ENCODE data around the gene MXD3.
A peak's percentile ranks its signal among the peaks of the same experiment; 100 is the strongest.

Gene MXD3

GRCh38 chr5:177312649-177313181 is 1.0 kb upstream of the MXD3 start:
- TF ChIP-seq CTCF (IDR thresholded peaks at IDR 0.05): no peak
- H3K4me3 ChIP-seq: peak overlapping the region; percentile 74
- no peak overlapping the region for H3K27ac ChIP-seq
- DNase-seq (ENCODE audit: low spot score): no peak

- Histone ChIP-seq H3K27ac (no peak overlapping the region), H3K4me3 (peak overlapping the region; percentile 74)
- no peak for DNase-seq (ENCODE audit: low spot score)
- no peak for TF ChIP-seq CTCF (IDR thresholded peaks at IDR 0.05)
Observed at GRCh38 chr5:177311392-177311722, 341 bp downstream of the MXD3 start.

- no peak overlapping the region for H3K27ac ChIP-seq
- no peak for TF ChIP-seq CTCF (IDR thresholded peaks at IDR 0.05)
- no peak for DNase-seq (ENCODE audit: low spot score)
Observed at GRCh38 chr5:177310757-177311391, 824 bp downstream of the MXD3 start.

GRCh38 chr5:177310332-177310731 is 1.4 kb downstream of the MXD3 start:
- no peak overlapping the region for H3K27ac ChIP-seq
- TF ChIP-seq CTCF (IDR thresholded peaks at IDR 0.05): no peak
- DNase-seq (ENCODE audit: low spot score): no peak

More at GRCh38 chr5:177310757-177311391, 824 bp downstream of the MXD3 start:
- peak overlapping the region; percentile 74 for H3K4me3 ChIP-seq

GRCh38 chr5:177309351-177310191 is 2.1 kb downstream of the MXD3 start:
- DNase-seq (ENCODE audit: low spot score): no peak
- peak; percentile 47 for TF ChIP-seq CTCF (IDR thresholded peaks at IDR 0.05)
- Histone ChIP-seq H3K27ac (no peak overlapping the region), H3K4me3 (no peak overlapping the region)

More at GRCh38 chr5:177310332-177310731, 1.4 kb downstream of the MXD3 start:
- H3K4me3 ChIP-seq: no peak overlapping the region

GRCh38 chr5:177308740-177309139 is 3.0 kb downstream of the MXD3 start:
- DNase-seq (ENCODE audit: low spot score): no peak
- H3K4me3 ChIP-seq: no peak overlapping the region
- no peak overlapping the region for H3K27ac ChIP-seq
- TF ChIP-seq CTCF (IDR thresholded peaks at IDR 0.05): no peak

Data from coronary artery (tissue), 2 donors.